ENCODE data around the gene IL13RA1.
"Not testable (repeated sequence)": the region's sequence is repeated elsewhere in the genome, so short reads cannot be mapped to it uniquely, and the experiment has no call there.

Gene IL13RA1

GRCh38 chrX:118729042-118729652 is 1.7 kb downstream of the IL13RA1 start:
- Histone ChIP-seq H3K36me3 (ENCODE audit: control insufficient read depth, insufficient read depth, low read length) (no peaks in the 10 kb centered on the region), H3K9me3 (ENCODE audit: control insufficient read depth, insufficient read depth, low read depth, low read length) (no peaks in the 10 kb centered on the region; the same call in 1 of the 2 replicates), H3K27me3 (ENCODE audit: control insufficient read depth, insufficient read depth, low read length) (peaks cover 51% of the 10 kb centered on the region), H3K9ac (ENCODE audit: low read length) (no peak overlapping the region), H3K4me1 (ENCODE audit: control insufficient read depth, insufficient read depth, low read length) (peaks cover 55% of the 10 kb centered on the region), H3K27ac (ENCODE audit: low read depth, low read length) (no peak overlapping the region), H3K4me3 (ENCODE audit: low read depth, low read length) (peak overlapping the region; percentile 77; the same call in 1 of the 2 replicates)

GRCh38 chrX:118730500-118731247 is 3.3 kb downstream of the IL13RA1 start:
- Histone ChIP-seq H3K4me3 (ENCODE audit: low read depth, low read length) (no peak overlapping the region), H3K27ac (ENCODE audit: low read depth, low read length) (no peak overlapping the region)

GRCh38 chrX:118732551-118732950 is 5.1 kb downstream of the IL13RA1 start:
- not testable (repeated sequence) for H3K36me3 ChIP-seq (ENCODE audit: control insufficient read depth, insufficient read depth, low read length); H3K4me3 ChIP-seq (ENCODE audit: low read depth, low read length); H3K9me3 ChIP-seq (ENCODE audit: control insufficient read depth, insufficient read depth, low read depth, low read length); H3K9ac ChIP-seq (ENCODE audit: low read length); H3K27ac ChIP-seq (ENCODE audit: low read depth, low read length)
- Histone ChIP-seq H3K4me1 (ENCODE audit: control insufficient read depth, insufficient read depth, low read length) (peaks cover 31% of the 10 kb centered on the region), H3K27me3 (ENCODE audit: control insufficient read depth, insufficient read depth, low read length) (peaks cover 43% of the 10 kb centered on the region)

More at GRCh38 chrX:118730500-118731247, 3.3 kb downstream of the IL13RA1 start:
- H3K9me3 ChIP-seq (ENCODE audit: control insufficient read depth, insufficient read depth, low read depth, low read length) = no peaks in the 10 kb centered on the region; the same call in 1 of the 2 replicates
- H3K36me3 ChIP-seq (ENCODE audit: control insufficient read depth, insufficient read depth, low read length) = no peaks in the 10 kb centered on the region
- H3K9ac ChIP-seq (ENCODE audit: low read length) = no peak overlapping the region
- peaks cover 49% of the 10 kb centered on the region for H3K27me3 ChIP-seq (ENCODE audit: control insufficient read depth, insufficient read depth, low read length)
- peaks cover 43% of the 10 kb centered on the region for H3K4me1 ChIP-seq (ENCODE audit: control insufficient read depth, insufficient read depth, low read length)

- Histone ChIP-seq H3K4me1 (ENCODE audit: control insufficient read depth, insufficient read depth, low read length) (peaks cover 12% of the 10 kb centered on the region), H3K27me3 (ENCODE audit: control insufficient read depth, insufficient read depth, low read length) (peaks cover 31% of the 10 kb centered on the region), H3K9me3 (ENCODE audit: control insufficient read depth, insufficient read depth, low read depth, low read length) (peaks cover 4% of the 10 kb centered on the region), H3K36me3 (ENCODE audit: control insufficient read depth, insufficient read depth, low read length) (no peaks in the 10 kb centered on the region), H3K4me3 (ENCODE audit: low read depth, low read length) (no peak overlapping the region), H3K27ac (ENCODE audit: low read depth, low read length) (no peak overlapping the region), H3K9ac (ENCODE audit: low read length) (no peak overlapping the region)
Observed at GRCh38 chrX:118734909-118735308, 7.5 kb downstream of the IL13RA1 start.

GRCh38 chrX:118736394-118737010 is 9.1 kb downstream of the IL13RA1 start:
- Histone ChIP-seq H3K4me3 (ENCODE audit: low read depth, low read length) (no peak overlapping the region), H3K9me3 (ENCODE audit: control insufficient read depth, insufficient read depth, low read depth, low read length) (peaks cover 4% of the 10 kb centered on the region), H3K27ac (ENCODE audit: low read depth, low read length) (no peak overlapping the region), H3K4me1 (ENCODE audit: control insufficient read depth, insufficient read depth, low read length) (peaks cover 3% of the 10 kb centered on the region; the same call in 1 of the 2 replicates), H3K27me3 (ENCODE audit: control insufficient read depth, insufficient read depth, low read length) (peaks cover 34% of the 10 kb centered on the region), H3K9ac (ENCODE audit: low read length) (no peak overlapping the region), H3K36me3 (ENCODE audit: control insufficient read depth, insufficient read depth, low read length) (no peaks in the 10 kb centered on the region)

- H3K27me3 ChIP-seq (ENCODE audit: control insufficient read depth, insufficient read depth, low read length) = peaks cover 49% of the 10 kb centered on the region
- peaks cover 4% of the 10 kb centered on the region; the same call in 1 of the 2 replicates for H3K9me3 ChIP-seq (ENCODE audit: control insufficient read depth, insufficient read depth, low read depth, low read length)
- no peak overlapping the region for H3K27ac ChIP-seq (ENCODE audit: low read depth, low read length)
- no peak overlapping the region for H3K4me3 ChIP-seq (ENCODE audit: low read depth, low read length)
- no peaks in the 10 kb centered on the region for H3K36me3 ChIP-seq (ENCODE audit: control insufficient read depth, insufficient read depth, low read length)
- peaks cover 13% of the 10 kb centered on the region for H3K4me1 ChIP-seq (ENCODE audit: control insufficient read depth, insufficient read depth, low read length)
- H3K9ac ChIP-seq (ENCODE audit: low read length) = no peak overlapping the region
Observed at GRCh38 chrX:118739577-118739976, 12.2 kb downstream of the IL13RA1 start.

- Histone ChIP-seq H3K9ac (ENCODE audit: low read length) (no peak overlapping the region), H3K36me3 (ENCODE audit: control insufficient read depth, insufficient read depth, low read length) (no peaks in the 10 kb centered on the region), H3K27ac (ENCODE audit: low read depth, low read length) (no peak overlapping the region), H3K4me1 (ENCODE audit: control insufficient read depth, insufficient read depth, low read length) (peaks cover 18% of the 10 kb centered on the region), H3K4me3 (ENCODE audit: low read depth, low read length) (no peak overlapping the region), H3K9me3 (ENCODE audit: control insufficient read depth, insufficient read depth, low read depth, low read length) (peaks cover 4% of the 10 kb centered on the region; the same call in 1 of the 2 replicates), H3K27me3 (ENCODE audit: control insufficient read depth, insufficient read depth, low read length) (peaks cover 57% of the 10 kb centered on the region)
Observed at GRCh38 chrX:118740276-118740889, 13.0 kb downstream of the IL13RA1 start.

- Histone ChIP-seq H3K27me3 (ENCODE audit: control insufficient read depth, insufficient read depth, low read length) (peaks cover 68% of the 10 kb centered on the region), H3K27ac (ENCODE audit: low read depth, low read length) (no peak overlapping the region), H3K4me1 (ENCODE audit: control insufficient read depth, insufficient read depth, low read length) (peaks cover 19% of the 10 kb centered on the region), H3K9me3 (ENCODE audit: control insufficient read depth, insufficient read depth, low read depth, low read length) (peaks cover 4% of the 10 kb centered on the region; the same call in 1 of the 2 replicates), H3K36me3 (ENCODE audit: control insufficient read depth, insufficient read depth, low read length) (no peaks in the 10 kb centered on the region), H3K9ac (ENCODE audit: low read length) (no peak overlapping the region), H3K4me3 (ENCODE audit: low read depth, low read length) (no peak overlapping the region)
Observed at GRCh38 chrX:118742176-118742575, 14.8 kb downstream of the IL13RA1 start.

GRCh38 chrX:118745570-118745969 is 18.2 kb downstream of the IL13RA1 start:
- H3K36me3 ChIP-seq (ENCODE audit: control insufficient read depth, insufficient read depth, low read length) = peaks cover 3% of the 10 kb centered on the region; the same call in 1 of the 2 replicates
- no peaks in the 10 kb centered on the region for H3K9me3 ChIP-seq (ENCODE audit: control insufficient read depth, insufficient read depth, low read depth, low read length)
- no peak overlapping the region for H3K4me3 ChIP-seq (ENCODE audit: low read depth, low read length)
- H3K27ac ChIP-seq (ENCODE audit: low read depth, low read length) = no peak overlapping the region
- H3K4me1 ChIP-seq (ENCODE audit: control insufficient read depth, insufficient read depth, low read length) = peaks cover 19% of the 10 kb centered on the region
- no peak overlapping the region for H3K9ac ChIP-seq (ENCODE audit: low read length)
- peaks cover 51% of the 10 kb centered on the region; the same call in 1 of the 2 replicates for H3K27me3 ChIP-seq (ENCODE audit: control insufficient read depth, insufficient read depth, low read length)

- Histone ChIP-seq H3K4me1 (ENCODE audit: control insufficient read depth, insufficient read depth, low read length) (no peaks in the 10 kb centered on the region), H3K9ac (ENCODE audit: low read length) (no peak overlapping the region), H3K36me3 (ENCODE audit: control insufficient read depth, insufficient read depth, low read length) (peaks cover 3% of the 10 kb centered on the region; the same call in 1 of the 2 replicates), H3K9me3 (ENCODE audit: control insufficient read depth, insufficient read depth, low read depth, low read length) (no peaks in the 10 kb centered on the region), H3K27me3 (ENCODE audit: control insufficient read depth, insufficient read depth, low read length) (no peaks in the 10 kb centered on the region), H3K27ac (ENCODE audit: low read depth, low read length) (no peak overlapping the region), H3K4me3 (ENCODE audit: low read depth, low read length) (no peak overlapping the region)
Observed at GRCh38 chrX:118751950-118752783, 24.8 kb downstream of the IL13RA1 start.
